ENCODE data around the gene GRK2.

The GRK2 gene

DNA sequence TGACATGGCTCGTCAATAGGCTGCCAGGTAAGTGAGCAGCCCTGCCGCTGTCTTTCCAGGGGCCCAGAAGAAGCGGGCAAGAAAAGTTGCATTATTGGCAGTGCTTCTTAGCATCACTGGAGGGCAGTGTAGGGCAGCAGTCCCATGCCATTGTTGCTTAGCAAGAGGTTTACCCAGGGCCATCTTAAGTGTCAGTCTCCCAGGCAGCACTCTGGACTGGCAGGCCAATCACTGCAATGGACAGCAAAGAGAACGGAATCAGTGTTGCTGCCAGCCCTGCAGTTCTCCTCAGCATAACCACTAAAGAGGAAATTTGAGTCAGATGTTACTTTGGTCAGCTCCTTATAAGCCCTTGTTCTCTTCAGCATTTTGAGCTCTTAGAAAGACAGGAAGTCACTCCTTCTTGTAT is 13.4 kb upstream of the GRK2 start:
- TF ChIP-seq, protein P1, sequence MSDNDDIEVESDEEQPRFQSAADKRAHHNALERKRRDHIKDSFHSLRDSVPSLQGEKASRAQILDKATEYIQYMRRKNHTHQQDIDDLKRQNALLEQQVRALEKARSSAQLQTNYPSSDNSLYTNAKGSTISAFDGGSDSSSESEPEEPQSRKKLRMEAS (IDR thresholded peaks at IDR 0.05) = no peak
- peak; percentile 36 for TF ChIP-seq RAD21 (IDR thresholded peaks at IDR 0.05; ENCODE audit: low read depth)

DNA sequence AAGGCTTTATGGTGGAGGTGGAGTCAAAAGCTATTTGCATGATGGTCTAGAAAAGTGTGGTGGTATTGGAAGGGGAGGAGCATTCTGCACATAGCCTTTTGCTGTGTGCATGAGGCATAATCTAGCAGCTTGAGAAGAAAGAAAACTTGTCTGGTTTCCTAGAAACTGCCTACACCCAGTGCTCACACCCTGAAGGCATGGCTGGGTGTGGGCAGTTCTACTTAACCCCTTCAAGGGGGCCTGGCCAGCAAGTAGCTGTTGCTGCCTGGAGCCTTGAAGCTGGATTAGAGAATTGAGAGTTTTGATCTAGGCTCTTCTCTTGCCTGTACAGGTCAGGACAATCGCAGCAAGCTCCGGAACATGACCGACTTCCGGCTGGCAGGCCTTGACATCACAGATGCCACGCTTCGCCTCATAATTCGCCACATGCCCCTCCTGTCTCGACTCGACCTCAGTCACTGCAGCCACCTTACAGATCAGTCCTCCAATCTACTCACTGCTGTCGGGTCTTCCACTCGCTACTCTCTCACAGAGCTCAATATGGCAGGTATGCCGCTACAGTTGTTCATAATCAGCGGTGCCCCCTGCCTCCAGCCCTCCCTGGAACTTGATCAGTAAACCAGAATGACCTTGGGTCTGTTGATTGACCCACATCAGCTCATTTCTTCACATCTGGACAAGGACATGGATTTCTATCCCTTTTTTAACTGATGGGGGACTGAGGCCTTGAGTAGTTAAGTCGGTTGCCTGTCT is 12.2 kb upstream of the GRK2 start:
- TF ChIP-seq TCF12 (IDR thresholded peaks at IDR 0.05; ENCODE audit: low read depth) (no peak), ZBTB7A (IDR thresholded peaks at IDR 0.05; ENCODE audit: low read depth) (no peak), TEAD4 (IDR thresholded peaks at IDR 0.05) (no peak), EGR1 (IDR thresholded peaks at IDR 0.05) (no peak), YY1 (IDR thresholded peaks at IDR 0.05; ENCODE audit: low read depth) (no peak), CREB1 (IDR thresholded peaks at IDR 0.05; ENCODE audit: low read depth) (no peak), EP300 (IDR thresholded peaks at IDR 0.05; ENCODE audit: borderline replicate concordance) (no peak), TAF1 (IDR thresholded peaks at IDR 0.05; ENCODE audit: low read depth) (no peak), RAD21 (IDR thresholded peaks at IDR 0.05; ENCODE audit: low read depth) (no peak), NFIC (IDR thresholded peaks at IDR 0.05) (no peak), FOXM1 (IDR thresholded peaks at IDR 0.05; ENCODE audit: borderline replicate concordance, low read depth) (no peak), CEBPB (IDR thresholded peaks at IDR 0.05) (no peak)
- TF ChIP-seq, protein P2, sequence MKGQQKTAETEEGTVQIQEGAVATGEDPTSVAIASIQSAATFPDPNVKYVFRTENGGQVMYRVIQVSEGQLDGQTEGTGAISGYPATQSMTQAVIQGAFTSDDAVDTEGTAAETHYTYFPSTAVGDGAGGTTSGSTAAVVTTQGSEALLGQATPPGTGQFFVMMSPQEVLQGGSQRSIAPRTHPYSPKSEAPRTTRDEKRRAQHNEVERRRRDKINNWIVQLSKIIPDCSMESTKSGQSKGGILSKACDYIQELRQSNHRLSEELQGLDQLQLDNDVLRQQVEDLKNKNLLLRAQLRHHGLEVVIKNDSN (IDR thresholded peaks at IDR 0.05) = no peak
- TF ChIP-seq, protein P1 (IDR thresholded peaks at IDR 0.05) = no peak
- TF ChIP-seq, protein P3, sequence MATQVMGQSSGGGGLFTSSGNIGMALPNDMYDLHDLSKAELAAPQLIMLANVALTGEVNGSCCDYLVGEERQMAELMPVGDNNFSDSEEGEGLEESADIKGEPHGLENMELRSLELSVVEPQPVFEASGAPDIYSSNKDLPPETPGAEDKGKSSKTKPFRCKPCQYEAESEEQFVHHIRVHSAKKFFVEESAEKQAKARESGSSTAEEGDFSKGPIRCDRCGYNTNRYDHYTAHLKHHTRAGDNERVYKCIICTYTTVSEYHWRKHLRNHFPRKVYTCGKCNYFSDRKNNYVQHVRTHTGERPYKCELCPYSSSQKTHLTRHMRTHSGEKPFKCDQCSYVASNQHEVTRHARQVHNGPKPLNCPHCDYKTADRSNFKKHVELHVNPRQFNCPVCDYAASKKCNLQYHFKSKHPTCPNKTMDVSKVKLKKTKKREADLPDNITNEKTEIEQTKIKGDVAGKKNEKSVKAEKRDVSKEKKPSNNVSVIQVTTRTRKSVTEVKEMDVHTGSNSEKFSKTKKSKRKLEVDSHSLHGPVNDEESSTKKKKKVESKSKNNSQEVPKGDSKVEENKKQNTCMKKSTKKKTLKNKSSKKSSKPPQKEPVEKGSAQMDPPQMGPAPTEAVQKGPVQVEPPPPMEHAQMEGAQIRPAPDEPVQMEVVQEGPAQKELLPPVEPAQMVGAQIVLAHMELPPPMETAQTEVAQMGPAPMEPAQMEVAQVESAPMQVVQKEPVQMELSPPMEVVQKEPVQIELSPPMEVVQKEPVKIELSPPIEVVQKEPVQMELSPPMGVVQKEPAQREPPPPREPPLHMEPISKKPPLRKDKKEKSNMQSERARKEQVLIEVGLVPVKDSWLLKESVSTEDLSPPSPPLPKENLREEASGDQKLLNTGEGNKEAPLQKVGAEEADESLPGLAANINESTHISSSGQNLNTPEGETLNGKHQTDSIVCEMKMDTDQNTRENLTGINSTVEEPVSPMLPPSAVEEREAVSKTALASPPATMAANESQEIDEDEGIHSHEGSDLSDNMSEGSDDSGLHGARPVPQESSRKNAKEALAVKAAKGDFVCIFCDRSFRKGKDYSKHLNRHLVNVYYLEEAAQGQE (IDR thresholded peaks at IDR 0.05; ENCODE audit: low read depth) = no peak

DNA sequence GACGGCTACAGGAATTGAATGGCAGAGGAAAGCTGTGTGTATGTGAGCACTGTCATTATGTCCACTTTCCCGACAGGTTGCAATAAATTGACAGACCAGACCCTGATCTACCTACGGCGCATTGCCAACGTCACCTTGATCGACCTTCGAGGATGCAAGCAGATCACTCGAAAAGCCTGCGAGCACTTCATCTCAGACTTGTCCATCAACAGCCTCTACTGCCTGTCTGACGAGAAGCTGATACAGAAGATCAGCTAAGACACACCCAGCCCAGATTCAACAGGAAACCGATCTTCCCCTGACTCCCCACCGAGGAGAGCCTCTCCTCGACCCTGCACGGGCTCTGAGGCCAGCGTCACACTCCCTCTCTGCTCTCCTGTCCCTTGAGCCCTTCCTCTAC is 11.5 kb upstream of the GRK2 start:
- TF ChIP-seq ZBTB7A (IDR thresholded peaks at IDR 0.05; ENCODE audit: low read depth) = no peak
- TF ChIP-seq TAF1 (IDR thresholded peaks at IDR 0.05; ENCODE audit: low read depth) = no peak
- TF ChIP-seq TCF12 (IDR thresholded peaks at IDR 0.05; ENCODE audit: low read depth) = no peak
- no peak for TF ChIP-seq EP300 (IDR thresholded peaks at IDR 0.05; ENCODE audit: borderline replicate concordance)
- TF ChIP-seq TEAD4 (IDR thresholded peaks at IDR 0.05) = no peak
- no peak for TF ChIP-seq NFIC (IDR thresholded peaks at IDR 0.05)
- TF ChIP-seq CEBPB (IDR thresholded peaks at IDR 0.05) = no peak
- TF ChIP-seq, protein P2 (IDR thresholded peaks at IDR 0.05) = no peak

DNA sequence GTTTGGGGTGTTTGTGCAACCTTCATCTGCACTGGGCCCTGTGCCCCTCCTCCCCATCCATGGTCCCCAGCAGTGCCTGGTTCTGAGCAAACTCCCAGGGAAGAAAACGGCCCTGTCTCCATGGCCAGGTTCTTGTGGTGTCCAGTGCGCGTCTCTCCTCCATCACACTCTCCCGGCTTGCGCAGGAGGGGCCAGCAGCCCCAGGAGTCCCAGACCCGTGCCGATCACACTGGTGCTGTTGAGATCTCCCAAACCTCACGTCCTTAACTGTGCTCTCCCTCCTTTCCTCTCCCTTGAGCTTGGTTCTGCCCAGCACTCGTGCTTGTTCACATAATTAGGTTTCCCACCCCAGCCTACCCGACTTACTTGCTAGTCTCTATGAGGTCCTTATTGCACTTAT is 10.9 kb upstream of the GRK2 start:
- TF ChIP-seq, protein P1 (IDR thresholded peaks at IDR 0.05) = no peak

DNA sequence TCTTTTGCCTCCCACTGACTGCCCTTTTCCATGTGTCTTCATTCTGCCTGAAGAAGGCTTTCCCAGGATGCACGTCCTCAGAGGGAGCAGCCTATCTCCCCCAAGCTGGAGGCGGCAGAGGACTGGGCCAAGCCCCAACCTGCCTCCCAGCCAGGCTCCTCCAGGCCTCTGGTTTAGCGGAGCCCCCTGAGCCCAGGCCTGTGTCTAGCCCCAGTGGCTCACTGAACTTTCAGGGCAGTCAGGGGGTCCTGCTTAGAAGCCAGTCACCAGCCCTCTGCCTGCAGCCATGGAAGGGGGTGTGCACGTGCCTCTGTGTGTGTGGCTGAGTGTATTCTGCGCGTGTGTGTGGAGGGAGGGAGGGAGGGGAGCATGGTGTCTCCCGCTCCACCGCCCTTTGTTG is 10.4 kb upstream of the GRK2 start:
- TF ChIP-seq FOXM1 (IDR thresholded peaks at IDR 0.05; ENCODE audit: borderline replicate concordance, low read depth) (no peak), RAD21 (IDR thresholded peaks at IDR 0.05; ENCODE audit: low read depth) (no peak), NFIC (IDR thresholded peaks at IDR 0.05) (no peak), ZBTB7A (IDR thresholded peaks at IDR 0.05; ENCODE audit: low read depth) (no peak), CEBPB (IDR thresholded peaks at IDR 0.05) (no peak), EP300 (IDR thresholded peaks at IDR 0.05; ENCODE audit: borderline replicate concordance) (no peak), CREB1 (IDR thresholded peaks at IDR 0.05; ENCODE audit: low read depth) (no peak), EGR1 (IDR thresholded peaks at IDR 0.05) (no peak), TAF1 (IDR thresholded peaks at IDR 0.05; ENCODE audit: low read depth) (no peak), TCF12 (IDR thresholded peaks at IDR 0.05; ENCODE audit: low read depth) (no peak), TEAD4 (IDR thresholded peaks at IDR 0.05) (no peak), YY1 (IDR thresholded peaks at IDR 0.05; ENCODE audit: low read depth) (no peak)
- TF ChIP-seq, protein P2 (IDR thresholded peaks at IDR 0.05) = no peak
- TF ChIP-seq, protein P3 (IDR thresholded peaks at IDR 0.05; ENCODE audit: low read depth) = no peak
- TF ChIP-seq, protein P1 (IDR thresholded peaks at IDR 0.05) = no peak
